DOHH2 (cell line): ENCODE data around the gene TMEM60.

ENCODE experiments used
- H3F3A ChIP-seq: fragments of 200-600 bp; sonication (generic), shearing (Covaris generic); 2 replicates; pipeline ENCODE4 v1.6.0; 2016; ENCODE audit warnings: antibody characterized with exemption, mild to moderate bottlenecking; ENCODE audit not compliant: control insufficient read depth, insufficient read depth
- H3K27ac ChIP-seq: fragments of 200-600 bp; sonication (generic); 2 replicates; pipeline ENCODE4 v1.5.1; 2014; ENCODE audit warnings: low read depth, mild to moderate bottlenecking, low read length, moderate library complexity
- H3K27me3 ChIP-seq: fragments of 200-600 bp; sonication (generic); 2 replicates; pipeline ENCODE4 v1.6.1; 2014; ENCODE audit warnings: mild to moderate bottlenecking, low read length, mixed read lengths; ENCODE audit not compliant: control insufficient read depth
- H3K36me3 ChIP-seq: fragments of 200-600 bp; sonication (generic); 2 replicates; pipeline ENCODE4 v1.6.1; 2014; ENCODE audit warnings: mild to moderate bottlenecking, low read length, moderate library complexity, mixed read lengths; ENCODE audit not compliant: control insufficient read depth
- H3K4me1 ChIP-seq: fragments of 200-600 bp; sonication (generic); 2 replicates; pipeline ENCODE4 v1.6.1; 2014; ENCODE audit warnings: mild to moderate bottlenecking, low read length, mixed read lengths; ENCODE audit not compliant: control insufficient read depth
- H3K4me2 ChIP-seq: fragments of 200-600 bp; sonication (generic); 2 replicates; pipeline ENCODE4 v1.6.0; 2014; ENCODE audit warnings: mild to moderate bottlenecking, low read length, moderate library complexity
- H3K4me3 ChIP-seq: fragments of 200-600 bp; sonication (generic); 2 replicates; pipeline ENCODE4 v1.5.1; 2014; ENCODE audit warnings: mild to moderate bottlenecking, low read length, mixed read lengths
- H3K79me2 ChIP-seq: fragments of 200-600 bp; sonication (generic); 2 replicates; pipeline ENCODE4 v1.6.1; 2014; ENCODE audit warnings: mild to moderate bottlenecking, low read length, mixed read lengths; ENCODE audit not compliant: control insufficient read depth
- H3K9me2 ChIP-seq: fragments of 200-600 bp; sonication (generic); replicated peaks from 2 replicates; pipeline ENCODE4 v1.6.1; 2014; ENCODE audit warnings: mild to moderate bottlenecking, low read length, mixed read lengths; ENCODE audit not compliant: control insufficient read depth
- H3K9me3 ChIP-seq: fragments of 200-600 bp; sonication (generic); 2 replicates; pipeline ENCODE4 v1.6.1; 2014; ENCODE audit warnings: antibody characterized with exemption, low read length, mixed read lengths; ENCODE audit not compliant: control insufficient read depth, insufficient read depth
- H4K20me1 ChIP-seq: fragments of 200-600 bp; sonication (generic); 2 replicates; pipeline ENCODE4 v1.6.0; 2014; ENCODE audit warnings: low read depth, mild to moderate bottlenecking, antibody characterized with exemption, low read length, moderate library complexity; ENCODE audit not compliant: control insufficient read depth, insufficient read depth
- CTCF ChIP-seq: fragments of 200-600 bp; sonication (generic); IDR thresholded peaks from one replicate; pipeline ENCODE4 v1.5.1; 2014; ENCODE audit warnings: antibody characterized with exemption, mild to moderate bottlenecking, low read depth, low read length; ENCODE audit not compliant: poor library complexity, severe bottlenecking
- EZH2phosphoT487 ChIP-seq: fragments of 200-600 bp; sonication (generic); IDR thresholded peaks from 2 replicates; pipeline ENCODE4 v1.6.1; 2017; ENCODE audit warnings: borderline replicate concordance, mild to moderate bottlenecking, antibody characterized with exemption, low read length, moderate library complexity, mixed read lengths

Gene TMEM60

GRCh38 chr7:77823787-77824186, 25.6 kb upstream of the TMEM60 start:
- Histone ChIP-seq H3K79me2 (peaks cover 94% of the 10 kb centered on the region), H3K4me3 (peak overlapping the region; percentile 66), H3K9me3 (peaks cover 33% of the 10 kb centered on the region), H3K9me2 (no peaks in the 10 kb centered on the region), H3K27me3 (no peaks in the 10 kb centered on the region), H3K36me3 (peaks cover 45% of the 10 kb centered on the region), H3K4me2 (peak overlapping the region; percentile 78), H3K27ac (peak overlapping the region; percentile 94), H3K4me1 (peaks cover 82% of the 10 kb centered on the region), H4K20me1 (peaks cover 3% of the 10 kb centered on the region; the same call in 1 of the 2 replicates), H3F3A (peaks cover 32% of the 10 kb centered on the region)
- TF ChIP-seq EZH2phosphoT487 (no peak), CTCF (no peak)

- peaks cover 54% of the 10 kb centered on the region for H3K36me3 ChIP-seq
- peaks cover 42% of the 10 kb centered on the region for H3K9me3 ChIP-seq
- peaks cover 73% of the 10 kb centered on the region for H3K4me1 ChIP-seq
- H4K20me1 ChIP-seq, result peaks cover 3% of the 10 kb centered on the region; the same call in 1 of the 2 replicates
- peak overlapping the region; percentile 48 for H3K4me3 ChIP-seq
- H3K9me2 ChIP-seq, result no peaks in the 10 kb centered on the region
- TF ChIP-seq EZH2phosphoT487, result no peak
- no peak for TF ChIP-seq CTCF
- H3K4me2 ChIP-seq, result peak overlapping the region; percentile 69
- peaks cover 31% of the 10 kb centered on the region for H3F3A ChIP-seq
- peak overlapping the region; percentile 44 for H3K27ac ChIP-seq
- H3K27me3 ChIP-seq, result no peaks in the 10 kb centered on the region
- peaks cover 94% of the 10 kb centered on the region for H3K79me2 ChIP-seq
Observed at GRCh38 chr7:77822269-77822668, 24.0 kb upstream of the TMEM60 start.

GRCh38 chr7:77820967-77821366, 22.7 kb upstream of the TMEM60 start:
- H3K36me3 ChIP-seq, result peaks cover 63% of the 10 kb centered on the region

More at GRCh38 chr7:77820967-77821366, 22.7 kb upstream of the TMEM60 start:
- Histone ChIP-seq H3K9me2 (no peaks in the 10 kb centered on the region), H3K4me1 (peaks cover 60% of the 10 kb centered on the region), H3K9me3 (peaks cover 51% of the 10 kb centered on the region), H3K27me3 (no peaks in the 10 kb centered on the region), H4K20me1 (peaks cover 3% of the 10 kb centered on the region; the same call in 1 of the 2 replicates), H3F3A (peaks cover 29% of the 10 kb centered on the region), H3K79me2 (peaks cover 95% of the 10 kb centered on the region), H3K4me3 (peak overlapping the region; percentile 48; the same call in 1 of the 2 replicates), H3K27ac (no peak overlapping the region), H3K4me2 (peak overlapping the region; percentile 69; the same call in 1 of the 2 replicates)
- TF ChIP-seq EZH2phosphoT487 (no peak), CTCF (no peak)
